Measurements from ENCODE around the gene SNRPE. TPM values are rescaled to one million over a fixed set of nuclear protein-coding genes. Genes with fewer than 3 reads are reported as not detected.

SNRPE gene
- total RNA-seq (2021) (315 and 358 TPM in 2 replicates), Bru-seq, nascent RNA (percentile 98 among the genes with signal in this experiment), BruChase-seq, experiment 1, labeled RNA remaining after a 2-hour chase (percentile 93 among the genes with signal in this experiment), BruChase-seq, experiment 2, labeled RNA remaining after a 6-hour chase (percentile 94 among the genes with signal in this experiment)
- long read RNA-seq, transcript SNRPE-206 (4 exons, 967 nt) = minor isoform, 15 of 267 reads
- long read RNA-seq, transcript SNRPE-205 (5 exons, 532 nt) = minor isoform, 7 of 267 reads
- long read RNA-seq, transcript SNRPE-202 (5 exons, 942 nt) = major isoform, 220 of 267 reads
- long read RNA-seq, partial matches to known transcripts = 0 of 267 reads
- long read RNA-seq, other reads (novel, unspliced or antisense) = 24 of 267 reads

DNA sequence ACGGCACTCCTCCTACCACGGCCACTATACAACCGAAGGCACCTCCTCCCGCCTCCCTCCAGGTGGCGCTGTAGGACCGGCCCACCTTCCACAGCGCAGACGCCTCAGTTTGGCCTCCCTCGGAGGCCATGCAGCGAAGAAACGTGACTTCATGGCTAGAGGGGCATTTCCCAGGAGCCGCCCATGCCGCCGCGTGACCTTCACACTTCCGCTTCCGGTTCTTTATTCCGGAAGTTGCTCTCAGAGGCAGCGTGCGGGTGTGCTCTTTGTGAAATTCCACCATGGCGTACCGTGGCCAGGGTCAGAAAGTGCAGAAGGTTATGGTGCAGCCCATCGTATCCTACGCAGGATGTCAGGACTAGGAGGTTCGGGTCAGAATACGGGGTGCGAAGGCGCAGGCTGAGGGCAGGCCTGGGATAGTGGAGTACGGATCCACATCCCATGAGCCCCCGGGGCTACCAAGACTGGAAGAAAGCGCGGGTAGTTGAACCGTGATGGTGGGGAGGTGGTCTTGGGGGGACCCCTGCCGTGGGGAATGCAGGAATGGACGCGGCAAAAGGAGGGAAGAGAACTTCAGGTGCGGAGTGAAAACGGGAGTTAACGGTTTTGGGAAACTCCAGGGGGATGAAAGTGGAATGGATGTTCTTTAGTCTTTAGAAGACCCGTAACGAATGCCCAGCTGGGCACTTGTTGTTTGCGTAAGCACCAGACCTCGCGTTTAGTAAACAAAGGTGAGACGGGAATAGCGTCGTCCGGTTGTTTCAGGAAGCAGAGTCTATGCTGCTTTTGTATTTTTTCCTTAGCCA is at the start of gene SNRPE:
SNRPE (plus strand) TSS at position 221 of the 806 bp plus-strand sequence; CDS start at position 282, 61 bp downstream.
- BruUV-seq (replicated peaks) = TSS peak; percentile 66
- POLR2A ChIA-PET (ENCODE audit: low non-redundant PET) = interaction anchor here (0.5 to 1.2 kb wide), 4 partner anchors 11 to 584 kb away, joined by 3 read pairs; no protein-coding TSS in a partner anchor
- H3K27me3 ChIP-seq (replicated peaks; ENCODE audit: insufficient read depth, low read depth, low read length, poor library complexity) = no peaks in the 10 kb centered on the region

DNA sequence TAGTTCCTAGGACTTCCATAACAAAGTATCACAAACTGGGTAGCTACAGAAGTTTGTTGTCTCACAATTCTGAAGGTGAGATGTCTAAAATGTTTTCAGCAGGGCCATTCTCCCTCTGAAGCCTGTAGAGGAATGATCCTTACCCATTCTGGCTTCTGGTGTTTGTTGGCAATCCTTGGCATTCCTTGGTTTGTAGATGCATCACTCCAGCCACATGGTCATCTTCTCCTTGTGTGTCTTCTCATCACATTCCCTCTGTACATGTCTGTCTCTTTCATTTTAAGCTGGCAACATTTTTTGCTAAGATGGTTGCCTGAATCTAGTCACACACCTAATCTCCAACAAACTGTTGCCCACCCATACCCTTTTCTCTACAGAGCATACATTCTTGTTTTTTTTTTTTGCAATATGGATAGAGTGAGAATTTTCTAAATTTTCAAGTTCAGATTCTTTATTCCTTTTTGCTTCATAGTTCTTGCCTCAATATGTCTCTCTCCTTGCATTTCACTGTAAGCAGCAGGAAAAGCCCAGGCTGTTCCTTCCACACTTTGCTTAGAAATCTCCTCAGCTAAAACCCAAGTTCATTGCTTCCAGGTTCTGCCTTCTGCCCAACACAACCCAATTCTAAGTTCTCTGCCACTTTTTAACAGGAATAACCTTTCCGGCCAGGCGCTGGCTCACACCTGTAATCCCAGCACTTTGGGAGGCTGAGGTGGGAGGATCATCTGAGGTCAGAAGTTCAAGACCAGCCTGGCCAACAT is 47.6 kb upstream of the SNRPE start:
- no peak overlapping the region for H3K4me3 ChIP-seq (ENCODE audit: low read depth, low read length, poor library complexity, severe bottlenecking)
- BruUV-seq (replicated peaks) = no TSS peak
- TF ChIP-seq CTCF (conservative IDR thresholded peaks at IDR 0.05; ENCODE audit: low read depth, low read length) = no peak
- ChIA-PET POLR2A (ENCODE audit: low non-redundant PET) (no interaction called here), CTCF (no interaction called here)
- DNase-seq (ENCODE audit: low spot score) = no peak
- H3K27me3 ChIP-seq (replicated peaks; ENCODE audit: insufficient read depth, low read depth, low read length, poor library complexity) = no peaks in the 10 kb centered on the region
- peaks cover 54% of the 10 kb centered on the region for H3K36me3 ChIP-seq (ENCODE audit: insufficient read depth, low read length, poor library complexity, severe bottlenecking)
- H3K4me1 ChIP-seq (ENCODE audit: insufficient read depth, low read length, poor library complexity, severe bottlenecking) = no peaks in the 10 kb centered on the region
- no peaks in the 10 kb centered on the region for H3K9me3 ChIP-seq (ENCODE audit: low read depth, low read length, poor library complexity, severe bottlenecking)
- H3K27ac ChIP-seq (ENCODE audit: low read depth, low read length, poor library complexity, severe bottlenecking) = no peak overlapping the region
- intact Hi-C loops (cut with micrococcal nuclease; ENCODE audit: unreplicated experiment) = no loop called here

More for the DNA sequence above, at the start of gene SNRPE:
- CTCF ChIA-PET = interaction anchor here (0.6 to 1.6 kb wide), 6 partner anchors 10 to 393 kb away, joined by 3 to 15 read pairs (median 4); no protein-coding TSS in a partner anchor
- TF ChIP-seq CTCF (conservative IDR thresholded peaks at IDR 0.05; ENCODE audit: low read depth, low read length) (peak; percentile 89), EZH2 (IDR thresholded peaks at IDR 0.05; ENCODE audit: borderline replicate concordance, low read depth, low read length, poor library complexity, severe bottlenecking) (no peak)
- no peaks in the 10 kb centered on the region for H3K9me3 ChIP-seq (ENCODE audit: low read depth, low read length, poor library complexity, severe bottlenecking)
- H3K36me3 ChIP-seq (ENCODE audit: insufficient read depth, low read length, poor library complexity, severe bottlenecking) = peaks cover 31% of the 10 kb centered on the region
- intact Hi-C loops (cut with micrococcal nuclease; ENCODE audit: unreplicated experiment) = loop anchor here (1.0 to 5.0 kb wide), 5 partner anchors 266 to 646 kb away; no protein-coding TSS in a partner anchor
- H3K4me1 ChIP-seq (ENCODE audit: insufficient read depth, low read length, poor library complexity, severe bottlenecking) = peaks cover 15% of the 10 kb centered on the region
- H3K4me3 ChIP-seq (ENCODE audit: low read depth, low read length, poor library complexity, severe bottlenecking) = peak within 1 kb of the TSS; percentile 80
- peak within 1 kb of the TSS; percentile 88 for H3K27ac ChIP-seq (ENCODE audit: low read depth, low read length, poor library complexity, severe bottlenecking)
- peak; percentile 99 for DNase-seq (ENCODE audit: low spot score)

DNA sequence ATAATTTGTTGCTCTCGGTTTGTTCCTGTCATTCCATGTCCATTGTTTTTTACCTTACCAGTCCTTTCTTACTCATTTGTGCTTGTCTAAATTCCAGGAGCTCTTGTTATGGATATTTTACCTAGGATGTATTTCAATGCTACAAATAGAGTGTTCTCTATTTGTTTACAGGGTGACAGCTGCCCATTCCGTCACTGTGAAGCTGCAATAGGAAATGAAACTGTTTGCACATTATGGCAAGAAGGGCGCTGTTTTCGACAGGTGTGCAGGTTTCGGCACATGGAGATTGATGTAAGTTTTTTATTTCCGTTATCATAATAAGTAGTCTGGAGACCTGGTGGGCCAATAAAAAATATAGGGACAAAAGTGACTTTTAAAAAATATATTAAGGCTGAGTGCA is 43.0 kb upstream of the SNRPE start:
- no peaks in the 10 kb centered on the region for H3K9me3 ChIP-seq (ENCODE audit: low read depth, low read length, poor library complexity, severe bottlenecking)
- intact Hi-C loops (cut with micrococcal nuclease; ENCODE audit: unreplicated experiment) = no loop called here
- CTCF ChIA-PET = no interaction called here
- no peak for DNase-seq (ENCODE audit: low spot score)
- POLR2A ChIA-PET (ENCODE audit: low non-redundant PET) = no interaction called here
- H3K4me3 ChIP-seq (ENCODE audit: low read depth, low read length, poor library complexity, severe bottlenecking) = no peak overlapping the region
- H3K27ac ChIP-seq (ENCODE audit: low read depth, low read length, poor library complexity, severe bottlenecking) = no peak overlapping the region
- H3K36me3 ChIP-seq (ENCODE audit: insufficient read depth, low read length, poor library complexity, severe bottlenecking) = peaks cover 80% of the 10 kb centered on the region
- no peaks in the 10 kb centered on the region for H3K4me1 ChIP-seq (ENCODE audit: insufficient read depth, low read length, poor library complexity, severe bottlenecking)
- BruUV-seq (replicated peaks) = no TSS peak
- H3K27me3 ChIP-seq (replicated peaks; ENCODE audit: insufficient read depth, low read depth, low read length, poor library complexity) = no peaks in the 10 kb centered on the region
- TF ChIP-seq EZH2 (IDR thresholded peaks at IDR 0.05; ENCODE audit: borderline replicate concordance, low read depth, low read length, poor library complexity, severe bottlenecking) (no peak), CTCF (conservative IDR thresholded peaks at IDR 0.05; ENCODE audit: low read depth, low read length) (no peak)
